CD4-positive, CD25-positive, alpha-beta regulatory T cell (primary cell): ENCODE measurements around the gene CCDC138. TPM values are rescaled to one million over a fixed set of nuclear protein-coding genes. Genes with fewer than 3 reads are reported as not detected.

ENCODE experiments used
- ATAC-seq, 2 donors: fragments of 150-1000 bp; cut with Tn5 transposase; one replicate each; pipeline ENCODE4 v1.10.0; 2021; ENCODE audit warnings: low read depth in 2 of 2, moderate number of reproducible peaks in 2 of 2, moderate library complexity in 1 of 2
- DNase-seq, 3 donors: peaks; one replicate each; pipeline versions ENCODE4 v3.0.0 to v3.0.0-alpha.2; 2012 to 2022; ENCODE audit warnings: mixed read lengths in 1 of 3
- H3K27ac ChIP-seq: one replicate; pipeline ENCODE4 v1.7.0; 2013; ENCODE audit warnings: mild to moderate bottlenecking, low read length; ENCODE audit not compliant: insufficient read depth, poor library complexity, severe bottlenecking
- H3K27me3 ChIP-seq: one replicate; pipeline ENCODE4 v1.7.0; 2013; ENCODE audit warnings: low read length; ENCODE audit not compliant: control insufficient read depth, insufficient read depth
- H3K36me3 ChIP-seq: one replicate; pipeline ENCODE4 v1.7.0; 2013; ENCODE audit warnings: mild to moderate bottlenecking, low read length, moderate library complexity; ENCODE audit not compliant: control insufficient read depth, insufficient read depth
- H3K4me1 ChIP-seq: 2 replicates; pipeline ENCODE4 v1.7.0; 2013; ENCODE audit warnings: mild to moderate bottlenecking, low read length; ENCODE audit not compliant: insufficient read depth, control insufficient read depth, poor library complexity, severe bottlenecking
- H3K4me3 ChIP-seq: one replicate; pipeline ENCODE4 v1.7.0; 2013; ENCODE audit warnings: low read depth, mild to moderate bottlenecking, low read length, moderate library complexity
- H3K9me3 ChIP-seq, 2 experiments: 1 replicate in 1 of 2; 2 replicates in 1 of 2; pipeline ENCODE4 v1.7.0; 2013; ENCODE audit warnings: low read length in 2 of 2, mild to moderate bottlenecking in 1 of 2, moderate library complexity in 1 of 2; ENCODE audit not compliant: control insufficient read depth in 2 of 2
- H3K27ac Mint-ChIP-seq, 3 donors: one replicate each; pipeline ENCODE4 v1.8.0; 2020 to 2022; ENCODE audit warnings: mild to moderate bottlenecking in 3 of 3, mixed read lengths in 3 of 3, moderate library complexity in 2 of 3
- H3K27me3 Mint-ChIP-seq: one replicate; pipeline ENCODE4 v1.8.0; 2022; ENCODE audit warnings: mild to moderate bottlenecking, mixed read lengths
- H3K36me3 Mint-ChIP-seq: one replicate; pipeline ENCODE4 v1.8.0; 2020; ENCODE audit warnings: mixed read lengths
- H3K4me1 Mint-ChIP-seq, 4 donors: one replicate each; pipeline ENCODE4 v1.8.0; 2020 to 2022; ENCODE audit warnings: mixed read lengths in 4 of 4, mild to moderate bottlenecking in 1 of 4
- H3K4me3 Mint-ChIP-seq, 4 donors: one replicate each; pipeline ENCODE4 v1.8.0; 2020 to 2022; ENCODE audit warnings: mild to moderate bottlenecking in 4 of 4, mixed read lengths in 4 of 4, moderate library complexity in 3 of 4
- H3K9me3 Mint-ChIP-seq, 7 donors: one replicate each; pipeline ENCODE4 v1.8.0; 2020 to 2022; ENCODE audit warnings: mixed read lengths in 7 of 7, mild to moderate bottlenecking in 3 of 7, moderate library complexity in 2 of 7
- polyA plus RNA-seq, 4 donors: library from polyadenylated mRNA; unstranded; fragments of 300-500 nt; fragmentation: Illumina TruSeq; gene quantifications; one replicate each; pipeline ENCODE4 v1.2.3, GENCODE V29; 2021
- total RNA-seq: library from RNA; stranded (reverse); gene quantifications from one replicate; pipeline ENCODE4 v1.2.3, GENCODE V29; 2022

Gene CCDC138
- total and polyA plus RNA-seq, 5 donors from 2014 or later: 4.5 to 6.9 (median 5.0) TPM

DNA sequence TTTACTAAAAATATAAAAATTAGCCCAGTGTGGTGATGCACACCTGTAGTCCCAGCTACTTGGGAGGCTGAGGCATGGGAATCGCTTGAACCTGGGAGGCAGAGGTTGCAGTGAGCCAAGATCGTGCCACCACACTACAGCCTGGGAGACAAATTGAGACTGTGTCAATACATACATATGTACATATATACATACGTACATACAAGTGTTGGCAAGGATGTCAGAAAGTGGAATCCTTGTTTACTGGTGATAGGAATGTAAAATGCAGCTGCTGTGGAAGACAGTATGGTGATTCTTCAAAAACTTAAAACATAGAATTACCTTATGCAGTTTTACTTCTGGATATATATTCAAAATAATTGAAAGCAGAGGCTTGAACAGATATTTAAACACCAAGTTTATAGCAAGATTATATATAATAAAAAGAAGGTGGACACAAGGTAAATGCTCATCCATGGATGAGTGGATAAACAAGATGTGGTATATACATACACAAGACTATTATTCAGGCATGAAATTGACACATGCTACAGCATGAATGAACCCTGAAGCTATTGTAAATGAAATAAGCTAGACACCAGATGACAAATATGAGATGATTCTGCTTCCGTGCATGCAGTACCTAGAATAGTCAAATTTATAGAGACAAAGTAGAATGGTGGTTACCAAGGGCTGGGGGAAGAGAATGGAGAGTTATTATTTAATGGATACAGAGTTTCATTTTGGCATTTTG is 43.2 kb downstream of the CCDC138 start:
- H3K4me1 ChIP-seq: peaks cover 11% of the 10 kb centered on the region
- no peaks in the 10 kb centered on the region for H3K36me3 ChIP-seq
- no peaks in the 10 kb centered on the region for H3K27me3 ChIP-seq
- Mint-ChIP-seq H3K9me3 (peaks cover 0 to 2% (median 0%) of the 10 kb centered on the region in 7 donors), H3K4me3 (no peak overlapping the region), H3K36me3 (no peaks in the 10 kb centered on the region), H3K27ac (no peak overlapping the region), H3K27me3 (no peaks in the 10 kb centered on the region), H3K4me1 (peaks cover 10 to 23% (median 17%) of the 10 kb centered on the region in 4 donors)
- no peak overlapping the region for H3K4me3 ChIP-seq
- no peak overlapping the region for H3K27ac ChIP-seq
- no peaks in the 10 kb centered on the region for H3K9me3 ChIP-seq
- ATAC-seq: no peak
- DNase-seq: no peak

DNA sequence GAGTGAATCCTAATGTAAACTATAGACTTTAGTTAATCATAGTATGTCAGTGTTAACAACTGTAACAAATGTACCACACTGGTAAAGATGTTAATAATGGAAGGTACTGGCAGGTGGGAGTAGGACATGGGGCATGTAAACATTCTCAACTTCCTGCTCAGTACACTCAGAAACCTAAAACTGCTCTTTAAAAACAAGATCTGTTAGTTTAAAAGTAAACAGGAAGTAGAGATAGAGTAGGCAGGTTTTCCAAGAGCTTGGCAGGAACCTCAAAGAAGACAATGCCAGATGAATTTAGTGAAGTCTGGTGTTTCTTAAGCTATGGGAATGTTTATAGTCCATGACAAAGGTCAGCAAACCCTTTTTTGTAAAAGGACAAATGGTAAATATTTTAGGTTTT is 46.6 kb downstream of the CCDC138 start:
- Histone ChIP-seq H3K4me1 (peaks cover 14% of the 10 kb centered on the region), H3K9me3 (peaks cover 0 to 2% of the 10 kb centered on the region in 2 experiments), H3K4me3 (peak overlapping the region; percentile 27), H3K36me3 (no peaks in the 10 kb centered on the region), H3K27me3 (no peaks in the 10 kb centered on the region), H3K27ac (peak overlapping the region; percentile 15)
- peak in 2 of 3 donors; percentile 14 to 57 for DNase-seq
- H3K36me3 Mint-ChIP-seq: peaks cover 4% of the 10 kb centered on the region
- peak overlapping the region in 3 of 4 donors; percentile 15 to 42 (median 23) for H3K4me3 Mint-ChIP-seq
- H3K4me1 Mint-ChIP-seq: peaks cover 10 to 28% (median 22%) of the 10 kb centered on the region in 4 donors
- peak in 1 of 2 donors; percentile 63 for ATAC-seq
- peak overlapping the region; percentile 46 to 78 (median 64) for H3K27ac Mint-ChIP-seq
- H3K27me3 Mint-ChIP-seq: no peaks in the 10 kb centered on the region
- H3K9me3 Mint-ChIP-seq: peaks cover 0 to 15% (median 2%) of the 10 kb centered on the region in 7 donors

DNA sequence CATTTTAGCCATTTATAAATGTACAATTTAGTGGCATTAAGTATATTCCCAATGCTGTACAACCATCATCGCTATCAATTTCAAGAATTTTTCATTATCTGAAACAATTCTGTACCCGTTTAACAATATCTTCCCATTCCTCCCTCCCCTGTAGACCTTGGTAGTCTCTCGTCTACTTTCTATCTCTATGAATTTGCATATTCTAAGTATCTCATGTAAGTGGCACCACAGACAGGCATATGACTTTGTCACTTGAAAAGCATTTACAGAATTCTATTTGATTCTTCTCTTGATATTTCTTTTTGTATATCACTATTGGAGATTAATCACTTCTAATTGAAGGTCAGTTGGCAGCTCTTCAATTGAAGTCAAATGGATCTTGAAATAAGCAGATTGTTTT is 48.0 kb downstream of the CCDC138 start:
- Mint-ChIP-seq H3K36me3 (peaks cover 7% of the 10 kb centered on the region), H3K9me3 (peaks cover 0 to 20% (median 2%) of the 10 kb centered on the region in 7 donors), H3K4me3 (peak overlapping the region in 2 of 4 donors; percentile 6 to 78), H3K4me1 (peaks cover 10 to 28% (median 22%) of the 10 kb centered on the region in 4 donors), H3K27ac (peak overlapping the region in 1 of 3 donors; percentile 47), H3K27me3 (no peaks in the 10 kb centered on the region)
- H3K4me3 ChIP-seq: peak overlapping the region; percentile 33
- peaks cover 0 to 2% of the 10 kb centered on the region in 2 experiments for H3K9me3 ChIP-seq
- peaks cover 14% of the 10 kb centered on the region for H3K4me1 ChIP-seq
- DNase-seq (no peak), ATAC-seq (no peak)
- H3K27ac ChIP-seq: no peak overlapping the region
- H3K36me3 ChIP-seq: no peaks in the 10 kb centered on the region
- no peaks in the 10 kb centered on the region for H3K27me3 ChIP-seq

DNA sequence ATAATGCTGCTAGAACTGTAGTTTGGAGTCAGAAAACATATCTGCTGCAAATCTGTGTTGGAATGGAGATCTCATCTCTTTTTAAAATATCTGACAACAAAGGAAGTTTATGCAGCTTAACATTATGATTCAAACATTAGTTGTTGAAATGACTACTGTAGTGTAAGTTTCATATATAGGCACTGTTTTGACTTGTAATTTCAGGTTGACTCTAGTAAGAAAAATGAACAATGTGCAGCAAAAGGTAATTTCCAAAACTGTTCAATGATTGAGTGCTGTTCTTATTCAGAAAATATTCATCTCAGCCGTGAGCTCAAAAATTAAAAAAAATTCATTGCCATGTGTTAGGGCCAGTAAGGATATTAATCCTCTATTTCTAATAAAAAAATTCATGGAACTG is 48.5 kb downstream of the CCDC138 start:
- no peaks in the 10 kb centered on the region for H3K27me3 Mint-ChIP-seq

DNA sequence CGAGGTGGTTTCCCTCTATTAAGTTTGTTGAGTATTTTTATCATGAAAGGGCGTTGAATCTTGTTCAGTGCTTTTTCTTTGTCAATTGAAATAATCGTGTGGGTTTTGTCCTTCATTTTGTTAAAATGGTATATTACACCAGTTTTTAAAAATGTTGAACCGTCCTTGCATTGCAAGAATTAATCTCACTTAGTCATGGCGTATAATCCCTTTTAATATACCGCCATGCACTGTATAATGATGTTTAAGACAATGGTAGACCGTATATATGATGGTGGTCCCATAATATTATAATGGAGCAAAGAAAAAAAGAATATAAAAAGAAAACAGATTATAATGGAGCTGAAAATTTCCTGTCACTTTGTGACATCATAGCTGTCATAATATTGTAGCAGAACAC is 50.6 kb downstream of the CCDC138 start:
- Histone ChIP-seq H3K27ac (no peak overlapping the region), H3K4me1 (peaks cover 14% of the 10 kb centered on the region), H3K27me3 (no peaks in the 10 kb centered on the region), H3K4me3 (no peak overlapping the region), H3K36me3 (no peaks in the 10 kb centered on the region), H3K9me3 (peaks cover 0 to 2% of the 10 kb centered on the region in 2 experiments)
- peaks cover 23% of the 10 kb centered on the region for H3K36me3 Mint-ChIP-seq
- no peak for ATAC-seq
- H3K27ac Mint-ChIP-seq: no peak overlapping the region
- H3K27me3 Mint-ChIP-seq: no peaks in the 10 kb centered on the region
- peaks cover 10 to 28% (median 25%) of the 10 kb centered on the region in 4 donors for H3K4me1 Mint-ChIP-seq
- H3K9me3 Mint-ChIP-seq: peaks cover 2 to 25% (median 7%) of the 10 kb centered on the region in 7 donors
- DNase-seq: no peak
- no peak overlapping the region for H3K4me3 Mint-ChIP-seq

More for the DNA sequence above, 48.5 kb downstream of the CCDC138 start:
- Mint-ChIP-seq H3K4me3 (peak overlapping the region in 1 of 4 donors; percentile 55), H3K36me3 (peaks cover 11% of the 10 kb centered on the region), H3K27ac (no peak overlapping the region), H3K9me3 (peaks cover 1 to 24% (median 2%) of the 10 kb centered on the region in 7 donors), H3K4me1 (peaks cover 10 to 28% (median 22%) of the 10 kb centered on the region in 4 donors)
- DNase-seq (peak in 1 of 3 donors; percentile 5), ATAC-seq (no peak)
- Histone ChIP-seq H3K4me3 (no peak overlapping the region), H3K36me3 (no peaks in the 10 kb centered on the region), H3K27me3 (no peaks in the 10 kb centered on the region), H3K4me1 (peaks cover 14% of the 10 kb centered on the region), H3K27ac (no peak overlapping the region), H3K9me3 (peaks cover 0 to 2% of the 10 kb centered on the region in 2 experiments)

DNA sequence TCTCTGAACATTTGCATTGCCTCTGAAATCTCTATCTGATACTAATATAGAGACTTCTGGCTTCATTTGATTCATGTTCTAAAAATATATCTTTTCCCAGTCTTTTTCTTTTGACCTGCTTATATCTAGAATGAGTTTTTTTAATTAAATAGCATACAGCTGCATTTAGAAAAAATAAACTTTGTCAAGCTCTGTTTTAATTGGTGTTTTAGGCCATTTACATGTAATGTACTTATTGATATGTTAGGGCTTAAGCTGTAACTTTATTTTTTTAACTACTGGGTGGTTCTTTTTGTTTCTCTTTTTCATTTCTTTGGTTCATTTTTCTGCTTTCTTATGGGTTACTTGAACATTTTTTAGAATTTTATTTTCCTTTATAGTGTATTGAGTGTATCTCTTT is 54.9 kb downstream of the CCDC138 start:
- DNase-seq: no peak
- Mint-ChIP-seq H3K4me3 (no peak overlapping the region), H3K27ac (no peak overlapping the region), H3K36me3 (peaks cover 33% of the 10 kb centered on the region), H3K27me3 (no peaks in the 10 kb centered on the region), H3K4me1 (peaks cover 0 to 8% (median 0%) of the 10 kb centered on the region in 4 donors), H3K9me3 (peaks cover 0 to 19% (median 7%) of the 10 kb centered on the region in 7 donors)
- Histone ChIP-seq H3K4me1 (no peaks in the 10 kb centered on the region), H3K36me3 (no peaks in the 10 kb centered on the region), H3K27ac (no peak overlapping the region), H3K27me3 (no peaks in the 10 kb centered on the region), H3K4me3 (no peak overlapping the region), H3K9me3 (peaks cover 0 to 2% of the 10 kb centered on the region in 2 experiments)
- ATAC-seq: no peak

DNA sequence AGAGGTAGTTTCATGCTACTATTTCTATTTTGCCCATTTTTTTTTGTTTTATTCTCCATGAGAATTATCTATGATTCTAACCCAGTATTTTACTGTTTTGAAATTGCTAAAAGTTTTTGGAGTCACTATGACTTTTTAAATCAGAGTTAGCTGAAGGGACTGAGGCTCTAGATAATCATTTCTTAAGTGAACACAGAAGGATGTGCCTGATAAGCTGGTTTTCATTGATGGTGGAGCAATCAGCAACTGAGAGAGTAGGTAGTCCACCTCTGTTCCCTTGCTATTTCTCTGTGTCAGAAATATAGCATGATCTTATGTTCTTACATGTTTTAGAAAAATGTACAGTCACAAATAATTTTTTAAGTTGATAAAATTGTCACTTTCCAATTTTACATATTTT is 59.4 kb downstream of the CCDC138 start:
- H3K36me3 Mint-ChIP-seq: peaks cover 23% of the 10 kb centered on the region
- no peak overlapping the region for H3K4me3 ChIP-seq
- peaks cover 0 to 8% (median 0%) of the 10 kb centered on the region in 4 donors for H3K4me1 Mint-ChIP-seq
- no peaks in the 10 kb centered on the region for H3K9me3 ChIP-seq
- H3K27ac Mint-ChIP-seq: no peak overlapping the region
- DNase-seq (no peak), ATAC-seq (no peak)
- no peak overlapping the region for H3K4me3 Mint-ChIP-seq
- peaks cover 0 to 4% (median 0%) of the 10 kb centered on the region in 7 donors for H3K9me3 Mint-ChIP-seq
- H3K27me3 ChIP-seq: no peaks in the 10 kb centered on the region
- peaks cover 2% of the 10 kb centered on the region for H3K36me3 ChIP-seq
- H3K4me1 ChIP-seq: no peaks in the 10 kb centered on the region
- H3K27me3 Mint-ChIP-seq: no peaks in the 10 kb centered on the region
- H3K27ac ChIP-seq: no peak overlapping the region
